ENCODE measurements around the gene NEMF.
A peak's percentile ranks its signal among the peaks of the same experiment; 100 is the strongest.
"Not testable (repeated sequence)": the region's sequence is repeated elsewhere in the genome, so short reads cannot be mapped to it uniquely, and the experiment has no call there.

The NEMF gene

GRCh38 chr14:49808780-49809179, 43.8 kb downstream of the NEMF start:
- H3K4me1 Mint-ChIP-seq = no peaks in the 10 kb centered on the region
- H3K36me3 Mint-ChIP-seq (ENCODE audit: low read depth) = peaks cover 78% of the 10 kb centered on the region
- no peak overlapping the region for H3K4me3 Mint-ChIP-seq
- H3K9me3 Mint-ChIP-seq = peaks cover 6% of the 10 kb centered on the region
- no peaks in the 10 kb centered on the region for H3K27me3 Mint-ChIP-seq (ENCODE audit: low read depth)
- TF ChIP-seq CTCF (IDR thresholded peaks at IDR 0.05; ENCODE audit: unreplicated experiment in 3 of 3) = no peak
- no peak overlapping the region for H3K27ac Mint-ChIP-seq

- H3K9me3 Mint-ChIP-seq = no peaks in the 10 kb centered on the region
- no peak overlapping the region for H3K4me3 Mint-ChIP-seq
- no peaks in the 10 kb centered on the region for H3K4me1 Mint-ChIP-seq
- peaks cover 75% of the 10 kb centered on the region for H3K36me3 Mint-ChIP-seq (ENCODE audit: low read depth)
- H3K27me3 Mint-ChIP-seq (ENCODE audit: low read depth) = no peaks in the 10 kb centered on the region
- TF ChIP-seq CTCF (IDR thresholded peaks at IDR 0.05; ENCODE audit: unreplicated experiment in 3 of 3) = no peak
- H3K27ac Mint-ChIP-seq = peak overlapping the region in 1 of 3 experiments; percentile 53
These were observed 56.6 kb downstream of the NEMF start for GRCh38 chr14:49796025-49796424.

- no peak for TF ChIP-seq CTCF (IDR thresholded peaks at IDR 0.05; ENCODE audit: unreplicated experiment in 3 of 3)
- no peak overlapping the region for H3K4me3 Mint-ChIP-seq
- no peak overlapping the region for H3K27ac Mint-ChIP-seq
- H3K27me3 Mint-ChIP-seq (ENCODE audit: low read depth) = no peaks in the 10 kb centered on the region
- H3K36me3 Mint-ChIP-seq (ENCODE audit: low read depth) = peaks cover 79% of the 10 kb centered on the region
- H3K4me1 Mint-ChIP-seq = no peaks in the 10 kb centered on the region
- no peaks in the 10 kb centered on the region for H3K9me3 Mint-ChIP-seq
These were observed 60.0 kb downstream of the NEMF start for GRCh38 chr14:49792618-49793017.

GRCh38 chr14:49786315-49786714, 66.3 kb downstream of the NEMF start:
- no peak for TF ChIP-seq CTCF (IDR thresholded peaks at IDR 0.05; ENCODE audit: unreplicated experiment in 3 of 3)
- H3K27me3 Mint-ChIP-seq (ENCODE audit: low read depth) = no peaks in the 10 kb centered on the region

GRCh38 chr14:49783394-49784014, 69.1 kb downstream of the NEMF start:
- no peaks in the 10 kb centered on the region for H3K9me3 Mint-ChIP-seq
- H3K27ac Mint-ChIP-seq = no peak overlapping the region
- H3K4me1 Mint-ChIP-seq = no peaks in the 10 kb centered on the region
- no peak overlapping the region for H3K4me3 Mint-ChIP-seq
- no peak for TF ChIP-seq CTCF (IDR thresholded peaks at IDR 0.05; ENCODE audit: unreplicated experiment in 3 of 3)
- peaks cover 69% of the 10 kb centered on the region for H3K36me3 Mint-ChIP-seq (ENCODE audit: low read depth)
- no peaks in the 10 kb centered on the region for H3K27me3 Mint-ChIP-seq (ENCODE audit: low read depth)

More at GRCh38 chr14:49786315-49786714, 66.3 kb downstream of the NEMF start:
- Mint-ChIP-seq H3K9me3 (no peaks in the 10 kb centered on the region), H3K4me1 (no peaks in the 10 kb centered on the region), H3K36me3 (ENCODE audit: low read depth) (peaks cover 72% of the 10 kb centered on the region), H3K27ac (no peak overlapping the region), H3K4me3 (no peak overlapping the region)

- peaks cover 61% of the 10 kb centered on the region for H3K36me3 Mint-ChIP-seq (ENCODE audit: low read depth)
- not testable (repeated sequence) for H3K27me3 Mint-ChIP-seq (ENCODE audit: low read depth); H3K4me3 Mint-ChIP-seq; H3K4me1 Mint-ChIP-seq; H3K9me3 Mint-ChIP-seq; H3K27ac Mint-ChIP-seq
These were observed 71.5 kb downstream of the NEMF start for GRCh38 chr14:49781040-49781439.
